Measurements from ENCODE around the gene COX7A2L.

The COX7A2L gene

GRCh38 chr2:42317486-42317885, 43.5 kb downstream of the COX7A2L start:
- no peak for DNase-seq (ENCODE audit: low spot score)

- no peak for DNase-seq (ENCODE audit: low spot score)
These were observed 44.1 kb downstream of the COX7A2L start for GRCh38 chr2:42316910-42317309.

GRCh38 chr2:42315844-42316470, 45.1 kb downstream of the COX7A2L start:
- no peak for DNase-seq (ENCODE audit: low spot score)

- DNase-seq (ENCODE audit: low spot score) = peak; percentile 82
These were observed 46.0 kb downstream of the COX7A2L start for GRCh38 chr2:42314892-42315468.

- no peak for DNase-seq (ENCODE audit: low spot score)
These were observed 48.9 kb downstream of the COX7A2L start for GRCh38 chr2:42312106-42312505.

GRCh38 chr2:42310007-42310515, 51.0 kb downstream of the COX7A2L start:
- no peak for DNase-seq (ENCODE audit: low spot score)

- DNase-seq (ENCODE audit: low spot score) = no peak
These were observed 51.7 kb downstream of the COX7A2L start for GRCh38 chr2:42309366-42309765.

GRCh38 chr2:42307180-42307579, 53.8 kb downstream of the COX7A2L start:
- DNase-seq (ENCODE audit: low spot score) = no peak

- DNase-seq (ENCODE audit: low spot score) = no peak
These were observed 56.8 kb downstream of the COX7A2L start for GRCh38 chr2:42304059-42304713.

- no peak for DNase-seq (ENCODE audit: low spot score)
These were observed 57.8 kb downstream of the COX7A2L start for GRCh38 chr2:42303252-42303651.

GRCh38 chr2:42300527-42300926, 60.5 kb downstream of the COX7A2L start:
- no peak for DNase-seq (ENCODE audit: low spot score)
